CD4-positive, alpha-beta T cell treated with Interleukin-4 for 4 hours (primary cell): ENCODE results near the gene MYBPC3.

Experiments
- DNase-seq: peaks from one replicate; pipeline ENCODE4 v3.0.0-alpha.2; 2020

Gene MYBPC3

GRCh38 chr11:47383071-47383470 is 30.6 kb upstream of the MYBPC3 start:
- no peak for DNase-seq

- no peak for DNase-seq
Observed at GRCh38 chr11:47380078-47380477, 27.6 kb upstream of the MYBPC3 start.

- no peak for DNase-seq
Observed at GRCh38 chr11:47379317-47379716, 26.8 kb upstream of the MYBPC3 start.

- DNase-seq, result no peak
Observed at GRCh38 chr11:47378836-47379170, 26.3 kb upstream of the MYBPC3 start.

GRCh38 chr11:47378010-47378835 is 25.7 kb upstream of the MYBPC3 start, which contains the start of gene SPI1:
SPI1 (minus strand) TSS chr11:47378547; CDS start chr11:47378353, 194 bp downstream.
- peak; percentile 36 for DNase-seq

DNA sequence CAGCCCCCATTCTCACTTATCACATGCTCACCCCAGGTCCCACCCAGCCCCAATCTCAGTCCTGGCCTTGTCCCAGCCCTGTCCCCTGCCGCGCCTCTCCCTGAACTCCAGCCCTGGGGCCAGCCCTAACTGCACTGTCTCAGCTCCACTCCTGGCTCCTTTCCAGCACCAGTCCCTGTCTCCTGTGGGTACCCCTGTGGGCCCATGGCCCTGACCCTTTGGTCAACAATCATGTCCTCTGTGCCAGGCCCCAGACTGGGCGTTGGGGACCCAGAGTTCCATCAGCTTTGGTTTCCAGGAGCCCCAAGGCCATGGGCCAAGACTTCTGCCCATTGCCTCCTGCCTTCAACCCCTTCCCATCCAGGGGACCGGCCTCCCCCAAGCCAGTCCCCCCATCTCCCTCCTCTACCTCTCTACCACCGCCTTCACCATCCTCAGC is 25.1 kb upstream of the MYBPC3 start:
- DNase-seq, result no peak

DNA sequence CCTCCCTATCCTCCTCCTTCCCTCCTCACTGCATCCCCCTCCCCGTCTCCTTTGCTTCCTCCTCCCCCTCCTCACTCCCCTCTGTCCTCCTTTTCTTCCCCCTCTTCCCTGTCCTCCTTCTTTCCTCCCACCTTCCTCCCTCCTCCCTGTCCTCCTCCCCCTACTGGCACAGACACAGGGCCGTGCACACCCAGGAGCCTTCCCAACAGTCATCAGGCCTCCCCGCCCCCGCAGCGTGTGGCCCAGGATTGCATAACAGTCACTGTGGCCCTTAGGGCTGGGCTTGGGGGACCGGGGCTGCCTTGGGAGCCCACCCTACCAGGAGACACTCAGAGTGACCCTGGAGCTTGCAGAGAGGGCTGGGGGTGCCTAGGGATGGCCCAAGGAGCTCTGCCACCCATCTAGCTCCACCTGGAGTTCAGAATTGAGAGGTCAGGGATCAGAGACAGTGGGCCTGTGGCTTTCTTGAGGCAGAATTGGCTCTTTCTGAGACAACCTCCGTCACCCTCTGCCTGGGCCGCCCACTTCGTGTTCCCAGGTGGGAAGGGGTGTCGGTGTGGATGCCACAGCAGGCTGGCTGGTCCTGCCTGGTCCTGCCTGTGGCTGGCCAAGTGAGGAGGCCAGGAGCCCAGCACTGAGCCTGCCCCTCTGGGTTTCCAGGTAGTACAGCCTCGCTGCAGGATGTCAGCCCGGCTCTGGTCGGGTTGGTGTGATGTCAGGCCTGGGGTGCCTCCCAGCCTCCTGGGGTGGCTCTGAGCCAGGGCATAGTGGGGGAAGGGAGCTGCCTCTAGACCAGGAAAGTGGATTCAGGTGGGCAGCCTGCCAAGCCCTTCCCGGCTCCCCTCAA is 24.2 kb upstream of the MYBPC3 start:
- DNase-seq, result no peak

- no peak for DNase-seq
Observed at GRCh38 chr11:47376107-47376524, 23.6 kb upstream of the MYBPC3 start.

DNA sequence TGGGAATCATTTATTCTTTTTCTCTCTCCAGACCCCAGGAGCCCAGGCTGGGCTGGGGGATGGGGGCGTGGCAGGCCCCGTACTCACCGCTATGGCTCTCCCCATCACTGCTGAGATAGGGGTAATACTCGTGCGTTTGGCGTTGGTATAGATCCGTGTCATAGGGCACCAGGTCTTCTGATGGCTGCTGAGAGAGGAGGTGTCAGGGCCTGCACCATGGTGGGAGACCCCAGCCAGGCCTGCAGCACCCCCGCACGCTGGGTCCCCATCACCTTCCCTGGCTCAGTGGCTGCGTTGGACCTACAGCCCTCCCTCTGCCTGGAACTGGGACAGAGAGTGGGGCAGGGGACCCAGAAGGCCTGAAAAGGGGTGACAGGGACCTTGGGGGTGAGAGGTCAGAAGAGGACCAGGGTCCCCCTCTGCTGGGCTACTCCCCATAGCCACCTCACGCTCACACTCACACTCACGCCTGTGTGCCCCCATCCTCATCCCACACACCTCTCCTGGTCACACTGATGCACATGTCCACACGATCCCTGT is 23.1 kb upstream of the MYBPC3 start:
- no peak for DNase-seq

GRCh38 chr11:47375020-47375419 is 22.5 kb upstream of the MYBPC3 start:
- DNase-seq, result no peak

GRCh38 chr11:47374720-47375019 is 22.2 kb upstream of the MYBPC3 start:
- no peak for DNase-seq

- peak; percentile 79 for DNase-seq
Observed at GRCh38 chr11:47373876-47374719, 21.6 kb upstream of the MYBPC3 start.

DNA sequence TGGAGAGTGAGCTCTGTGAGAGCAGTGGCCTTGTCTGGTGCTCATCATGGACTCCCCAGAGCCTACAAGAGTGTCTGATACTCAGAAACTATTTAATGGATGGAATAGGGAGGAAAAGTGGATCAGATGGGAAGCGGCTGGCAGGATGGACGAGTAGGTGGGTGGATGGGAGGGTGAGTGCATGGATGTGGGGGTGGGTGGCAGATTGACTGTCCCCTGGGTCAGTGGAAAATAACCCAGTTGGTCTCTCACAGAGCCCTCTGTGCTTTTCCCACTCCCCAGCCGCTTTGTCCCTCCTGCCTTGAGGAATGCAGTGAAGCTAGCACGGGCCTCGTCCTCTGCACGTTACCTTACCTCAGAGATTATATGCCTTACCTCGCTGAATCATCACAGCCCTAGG is 19.9 kb upstream of the MYBPC3 start:
- no peak for DNase-seq

- no peak for DNase-seq
Observed at GRCh38 chr11:47369676-47370075, 17.2 kb upstream of the MYBPC3 start.

DNA sequence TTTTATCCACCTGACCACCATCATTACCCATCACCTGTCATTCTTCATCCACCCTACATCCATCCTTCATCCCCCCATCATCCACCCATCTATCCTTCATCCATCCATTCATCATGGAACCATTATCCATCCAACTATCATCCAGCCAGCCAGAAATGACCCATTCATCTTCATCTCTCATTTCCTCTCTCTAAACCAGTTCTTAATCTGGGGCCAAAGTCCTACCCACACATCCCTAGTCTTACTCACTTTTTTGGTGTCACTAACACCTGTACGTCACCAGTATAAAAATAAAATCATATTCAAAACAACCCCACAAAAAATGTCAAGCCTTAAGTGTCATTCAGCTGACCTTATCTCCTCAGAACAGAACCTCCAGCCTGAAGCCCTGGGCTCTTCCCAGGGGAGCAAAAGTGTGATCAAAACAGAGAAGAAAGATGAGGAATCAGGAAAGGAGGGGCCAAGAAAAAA is 13.6 kb upstream of the MYBPC3 start:
- no peak for DNase-seq

DNA sequence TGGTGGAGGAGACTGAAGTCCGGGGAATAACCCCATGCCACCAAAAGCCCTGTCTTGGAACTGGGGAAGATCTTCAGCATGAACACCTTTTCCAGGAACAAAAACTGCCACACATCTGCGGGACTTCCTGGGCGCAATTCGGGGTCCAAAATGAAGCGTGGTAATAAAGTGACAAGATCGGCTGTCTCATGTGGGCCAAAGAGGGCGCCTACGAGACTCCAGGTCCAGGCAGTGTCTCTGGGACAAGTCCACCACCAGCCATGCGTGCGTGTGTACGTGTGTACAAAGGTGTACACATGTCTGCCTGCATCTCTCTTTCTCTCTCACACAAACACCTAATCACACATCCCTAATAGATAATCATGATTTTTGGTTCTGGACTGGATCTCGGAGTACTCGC is 8.9 kb upstream of the MYBPC3 start:
- no peak for DNase-seq

DNA sequence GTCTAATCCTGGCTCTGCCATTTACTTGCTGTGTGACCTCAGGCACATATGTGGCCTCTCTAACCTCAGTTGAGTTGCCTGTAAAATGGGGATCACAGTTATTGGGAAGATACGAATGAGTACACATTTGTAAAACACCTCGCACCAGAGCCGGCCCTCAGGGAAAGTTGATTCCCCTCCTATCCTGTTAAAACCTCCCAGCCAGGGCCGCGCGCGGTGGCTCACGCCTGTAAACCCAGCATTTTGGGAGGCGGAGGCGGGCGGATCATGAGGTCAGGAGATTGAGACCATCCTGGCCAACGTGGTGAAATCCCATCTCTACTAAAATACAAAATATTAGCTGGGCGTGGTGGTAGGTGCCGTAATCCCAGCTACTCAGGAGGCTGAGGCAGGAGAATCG is 7.8 kb upstream of the MYBPC3 start:
- no peak for DNase-seq

DNA sequence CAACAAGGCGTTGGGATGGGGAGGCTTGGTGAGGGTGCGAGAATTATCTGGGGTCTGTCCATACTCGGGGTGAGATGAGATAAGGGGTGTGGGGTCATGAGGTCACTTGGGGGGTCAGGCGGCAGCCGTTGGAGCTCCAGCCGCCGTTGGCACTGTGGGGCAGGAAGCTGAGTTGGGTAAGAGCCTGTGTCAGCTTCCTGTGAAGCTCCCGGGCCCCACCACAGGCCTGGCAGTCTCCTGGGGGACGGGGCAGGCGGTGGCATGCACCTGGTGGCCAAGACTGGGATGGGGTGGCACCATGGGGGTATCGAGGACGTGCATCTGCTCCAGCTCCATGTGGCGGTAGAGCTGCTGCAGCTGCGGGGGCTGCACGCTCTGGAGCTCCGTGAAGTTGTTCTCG is 7.1 kb upstream of the MYBPC3 start:
- DNase-seq, result no peak

DNA sequence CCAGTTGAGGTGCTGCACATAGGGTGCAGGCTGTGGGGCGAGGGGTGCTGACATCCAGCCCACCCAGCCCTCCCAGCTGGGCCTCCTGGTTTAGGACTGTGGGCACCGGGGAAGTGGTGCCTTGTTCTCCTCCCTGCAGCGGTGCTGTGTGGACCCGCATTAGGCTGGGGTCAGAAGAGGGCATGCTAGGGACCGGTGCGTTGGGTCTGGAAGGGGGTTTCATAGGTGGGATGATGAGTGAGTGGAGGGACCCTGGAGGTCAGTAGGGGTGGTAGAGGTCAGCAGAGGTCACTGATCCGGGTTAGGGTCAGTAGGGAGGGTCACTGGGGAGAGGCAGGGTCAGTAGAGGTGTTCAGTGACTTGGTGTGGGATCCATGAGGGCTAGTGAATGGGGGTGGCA is 6.7 kb upstream of the MYBPC3 start:
- DNase-seq, result no peak

GRCh38 chr11:47358731-47359051 is 6.2 kb upstream of the MYBPC3 start:
- DNase-seq, result no peak

- no peak for DNase-seq
Observed at GRCh38 chr11:47357985-47358730, 5.7 kb upstream of the MYBPC3 start.

- no peak for DNase-seq
Observed at GRCh38 chr11:47356998-47357329, 4.5 kb upstream of the MYBPC3 start.
